DND-41 (cell line): Measurements from ENCODE around the gene RIN3.

ENCODE experiments used
- ATAC-seq: fragments of 200-7000 bp; cut with Tn5 transposase; 3 replicates; pipeline ENCODE4 v1.9.1; 2021; ENCODE audit warnings: low read depth; ENCODE audit not compliant: insufficient read depth
- DNase-seq: peaks from one replicate; pipeline ENCODE4 v3.0.0-alpha.2; 2020
- H2AFZ ChIP-seq: 2 replicates; pipeline ENCODE4 v1.6.0; 2012; ENCODE audit warnings: low read depth, low read length
- H3K27ac ChIP-seq: 2 replicates; pipeline ENCODE4 v1.5.1; 2012; ENCODE audit warnings: low read length, inconsistent platforms
- H3K27me3 ChIP-seq: fragments of 200-600 bp; sonication (generic); 2 replicates; pipeline ENCODE4 v1.6.0; 2012; ENCODE audit warnings: low read length, mild to moderate bottlenecking, inconsistent platforms; ENCODE audit not compliant: insufficient read depth, poor library complexity
- H3K36me3 ChIP-seq: 2 replicates; pipeline ENCODE4 v1.5.1; 2012; ENCODE audit warnings: low read length, inconsistent platforms; ENCODE audit not compliant: insufficient read depth
- H3K4me1 ChIP-seq: 2 replicates; pipeline ENCODE4 v1.5.1; 2012; ENCODE audit warnings: mild to moderate bottlenecking, low read length; ENCODE audit not compliant: insufficient read depth
- H3K4me2 ChIP-seq: 2 replicates; pipeline ENCODE4 v1.6.0; 2012; ENCODE audit warnings: mild to moderate bottlenecking, moderate library complexity, low read length, inconsistent platforms; ENCODE audit not compliant: insufficient read depth
- H3K4me3 ChIP-seq, 2 experiments: fragments of 200-600 bp in 1 of 2; shearing (Covaris generic) in 1 of 2; 2 replicates each; pipeline ENCODE4 v1.5.1; 2012 to 2016; ENCODE audit warnings: inconsistent platforms in 2 of 2, low read length in 2 of 2, mild to moderate bottlenecking in 2 of 2, low read depth in 1 of 2, moderate library complexity in 1 of 2
- H3K79me2 ChIP-seq: 2 replicates; pipeline ENCODE4 v1.6.0; 2012; ENCODE audit warnings: low read length, inconsistent platforms; ENCODE audit not compliant: insufficient read depth
- H3K9ac ChIP-seq: 2 replicates; pipeline ENCODE4 v1.6.0; 2012; ENCODE audit warnings: low read depth, mild to moderate bottlenecking, inconsistent platforms, low read length, moderate library complexity
- H3K9me3 ChIP-seq: 2 replicates; pipeline ENCODE4 v1.5.1; 2012; ENCODE audit warnings: low read length, moderate library complexity, mild to moderate bottlenecking, inconsistent platforms; ENCODE audit not compliant: insufficient read depth, severe bottlenecking
- H4K20me1 ChIP-seq: 2 replicates; pipeline ENCODE4 v1.6.0; 2012; ENCODE audit warnings: low read length; ENCODE audit not compliant: insufficient read depth
- EZH2 ChIP-seq: IDR thresholded peaks from 3 replicates; pipeline ENCODE4 v1.6.1; 2012; ENCODE audit warnings: borderline replicate concordance, low read depth, mild to moderate bottlenecking, moderate library complexity, low read length, inconsistent platforms; ENCODE audit not compliant: severe bottlenecking
- TF ChIP-seq, protein P1 (sequence below): IDR thresholded peaks from 2 replicates; pipeline ENCODE4 v1.5.1; 2012; ENCODE audit warnings: borderline replicate concordance, low read length, moderate library complexity, mild to moderate bottlenecking; ENCODE audit not compliant: poor library complexity, severe bottlenecking; ENCODE audit errors: extremely low read depth

RIN3 gene

GRCh38 chr14:92575061-92575747 lies 61.6 kb downstream of the RIN3 start:
- H3K4me2 ChIP-seq: no peak overlapping the region
- H3K9me3 ChIP-seq: no peaks in the 10 kb centered on the region
- no peak overlapping the region for H3K9ac ChIP-seq
- no peaks in the 10 kb centered on the region for H3K79me2 ChIP-seq
- H3K27ac ChIP-seq: no peak overlapping the region
- no peaks in the 10 kb centered on the region for H4K20me1 ChIP-seq
- H3K36me3 ChIP-seq: no peaks in the 10 kb centered on the region
- H3K27me3 ChIP-seq: peaks cover 4% of the 10 kb centered on the region
- no peaks in the 10 kb centered on the region for H3K4me1 ChIP-seq
- DNase-seq: no peak
- ATAC-seq: no peak
- no peak overlapping the region for H3K4me3 ChIP-seq
- H2AFZ ChIP-seq: no peak overlapping the region
- no peak for TF ChIP-seq EZH2
- TF ChIP-seq, protein P1, sequence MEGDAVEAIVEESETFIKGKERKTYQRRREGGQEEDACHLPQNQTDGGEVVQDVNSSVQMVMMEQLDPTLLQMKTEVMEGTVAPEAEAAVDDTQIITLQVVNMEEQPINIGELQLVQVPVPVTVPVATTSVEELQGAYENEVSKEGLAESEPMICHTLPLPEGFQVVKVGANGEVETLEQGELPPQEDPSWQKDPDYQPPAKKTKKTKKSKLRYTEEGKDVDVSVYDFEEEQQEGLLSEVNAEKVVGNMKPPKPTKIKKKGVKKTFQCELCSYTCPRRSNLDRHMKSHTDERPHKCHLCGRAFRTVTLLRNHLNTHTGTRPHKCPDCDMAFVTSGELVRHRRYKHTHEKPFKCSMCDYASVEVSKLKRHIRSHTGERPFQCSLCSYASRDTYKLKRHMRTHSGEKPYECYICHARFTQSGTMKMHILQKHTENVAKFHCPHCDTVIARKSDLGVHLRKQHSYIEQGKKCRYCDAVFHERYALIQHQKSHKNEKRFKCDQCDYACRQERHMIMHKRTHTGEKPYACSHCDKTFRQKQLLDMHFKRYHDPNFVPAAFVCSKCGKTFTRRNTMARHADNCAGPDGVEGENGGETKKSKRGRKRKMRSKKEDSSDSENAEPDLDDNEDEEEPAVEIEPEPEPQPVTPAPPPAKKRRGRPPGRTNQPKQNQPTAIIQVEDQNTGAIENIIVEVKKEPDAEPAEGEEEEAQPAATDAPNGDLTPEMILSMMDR: no peak

DNA sequence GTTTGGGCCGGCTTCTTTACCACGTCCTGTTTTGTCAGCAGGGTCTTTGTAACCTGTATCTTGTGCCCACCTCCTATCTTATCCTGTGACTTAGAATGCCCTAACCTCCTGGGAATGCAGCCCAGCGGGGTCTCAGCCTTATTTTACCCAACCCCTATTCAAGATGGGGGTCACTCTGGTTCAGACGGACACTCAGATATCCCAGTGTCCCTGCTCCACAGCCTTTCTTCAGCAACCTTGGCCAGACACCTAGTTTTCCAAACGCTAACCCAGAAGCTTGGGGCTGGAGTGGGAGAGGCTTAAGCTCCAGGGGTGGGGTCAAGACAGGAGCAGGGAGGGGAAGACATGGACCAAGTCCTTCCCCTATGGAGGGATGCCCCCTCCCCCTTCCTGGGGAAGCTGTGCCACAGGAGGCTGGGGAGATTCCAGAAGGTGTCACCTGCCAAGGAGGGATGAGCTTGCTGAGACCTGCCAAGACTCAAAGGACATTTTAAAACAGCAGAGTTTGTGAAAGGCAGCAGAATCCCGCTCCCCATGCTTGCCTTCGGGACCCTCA lies 62.2 kb downstream of the RIN3 start:
- no peak overlapping the region for H3K4me2 ChIP-seq
- H3K4me1 ChIP-seq: no peaks in the 10 kb centered on the region
- H4K20me1 ChIP-seq: no peaks in the 10 kb centered on the region
- H3K9ac ChIP-seq: no peak overlapping the region
- no peaks in the 10 kb centered on the region for H3K36me3 ChIP-seq
- peaks cover 4% of the 10 kb centered on the region for H3K27me3 ChIP-seq
- H3K4me3 ChIP-seq: no peak overlapping the region
- H3K9me3 ChIP-seq: no peaks in the 10 kb centered on the region
- H3K27ac ChIP-seq: no peak overlapping the region
- H2AFZ ChIP-seq: no peak overlapping the region
- TF ChIP-seq EZH2: no peak
- TF ChIP-seq, protein P1: no peak
- DNase-seq (no peak), ATAC-seq (no peak)
- H3K79me2 ChIP-seq: no peaks in the 10 kb centered on the region

- no peak overlapping the region for H3K27ac ChIP-seq
- H3K4me2 ChIP-seq: no peak overlapping the region
- no peak for DNase-seq
- no peak for ATAC-seq
- H3K9me3 ChIP-seq: no peaks in the 10 kb centered on the region
- H3K9ac ChIP-seq: no peak overlapping the region
- no peak overlapping the region for H2AFZ ChIP-seq
- TF ChIP-seq, protein P1: no peak
- TF ChIP-seq EZH2: no peak
- no peak overlapping the region for H3K4me3 ChIP-seq
- H3K79me2 ChIP-seq: no peaks in the 10 kb centered on the region
- H3K27me3 ChIP-seq: peaks cover 4% of the 10 kb centered on the region
- H3K36me3 ChIP-seq: no peaks in the 10 kb centered on the region
- no peaks in the 10 kb centered on the region for H3K4me1 ChIP-seq
- no peaks in the 10 kb centered on the region for H4K20me1 ChIP-seq
Measured at GRCh38 chr14:92577321-92577742, 63.8 kb downstream of the RIN3 start.
